GM21367 (cell line): ENCODE data around the gene EMC10.
"Not testable (repeated sequence)": the region's sequence is repeated elsewhere in the genome, so short reads cannot be mapped to it uniquely, and the experiment has no call there.

Experiments used
- ATAC-seq: cut with Tn5 transposase; IDR thresholded peaks from one replicate; pipeline ENCODE4 v1.9.1; 2021; ENCODE audit not compliant: unreplicated experiment

Gene EMC10

DNA sequence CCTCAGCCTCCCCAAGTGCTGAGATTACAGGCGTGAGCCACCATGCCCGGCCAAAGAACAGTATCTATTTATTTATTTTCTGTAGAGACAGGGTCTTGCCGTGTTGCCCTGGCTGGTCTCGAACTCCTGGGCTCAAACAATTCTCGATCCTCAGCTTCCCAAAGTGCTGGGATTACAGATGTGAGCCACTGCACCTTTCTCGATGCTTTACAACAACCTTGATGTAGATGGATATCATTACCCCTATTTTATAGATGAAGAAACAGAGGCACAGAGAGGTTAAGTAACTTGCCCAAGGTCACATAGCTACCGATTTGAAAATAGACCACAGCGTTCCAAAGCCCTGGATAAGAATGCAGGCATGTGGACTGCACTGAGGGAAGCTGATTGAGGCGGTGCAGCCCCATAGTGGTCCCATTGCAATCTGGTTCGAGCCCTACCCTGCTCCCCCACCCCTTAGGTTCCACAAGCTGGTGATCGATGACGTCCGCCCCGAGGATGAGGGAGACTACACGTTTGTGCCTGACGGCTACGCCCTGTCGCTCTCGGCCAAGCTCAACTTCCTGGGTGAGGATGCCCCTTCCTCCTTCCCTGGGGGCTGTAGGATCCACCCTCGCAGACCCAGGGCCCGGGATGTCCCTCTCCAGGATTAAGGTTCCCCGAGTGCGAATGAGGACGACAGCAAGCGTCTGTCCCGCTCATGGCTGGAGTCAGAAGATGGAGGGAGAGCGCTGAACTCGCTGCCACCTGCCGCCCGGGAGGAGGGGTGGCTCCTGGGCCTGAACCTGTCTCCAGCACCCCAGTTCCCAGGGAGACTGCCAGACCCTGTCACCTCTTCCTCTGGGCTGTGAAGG is 25.7 kb upstream of the EMC10 start:
- ATAC-seq, result no peak

DNA sequence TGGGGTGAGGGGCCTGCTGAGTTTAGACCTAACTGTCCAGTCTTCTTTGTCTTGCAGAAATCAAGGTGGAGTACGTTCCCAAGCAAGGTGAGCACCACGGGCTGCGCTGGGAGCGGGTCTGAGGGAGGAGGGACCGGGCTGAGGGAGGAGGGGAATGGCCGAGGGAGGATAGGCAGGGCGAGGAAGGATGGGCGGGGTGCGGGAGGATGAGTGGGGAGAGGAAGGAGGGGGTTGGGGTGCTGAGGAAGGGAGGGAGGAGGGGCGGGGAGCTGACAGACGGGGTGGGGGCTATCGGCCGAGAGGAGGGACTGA is 25.1 kb upstream of the EMC10 start:
- ATAC-seq, result no peak

DNA sequence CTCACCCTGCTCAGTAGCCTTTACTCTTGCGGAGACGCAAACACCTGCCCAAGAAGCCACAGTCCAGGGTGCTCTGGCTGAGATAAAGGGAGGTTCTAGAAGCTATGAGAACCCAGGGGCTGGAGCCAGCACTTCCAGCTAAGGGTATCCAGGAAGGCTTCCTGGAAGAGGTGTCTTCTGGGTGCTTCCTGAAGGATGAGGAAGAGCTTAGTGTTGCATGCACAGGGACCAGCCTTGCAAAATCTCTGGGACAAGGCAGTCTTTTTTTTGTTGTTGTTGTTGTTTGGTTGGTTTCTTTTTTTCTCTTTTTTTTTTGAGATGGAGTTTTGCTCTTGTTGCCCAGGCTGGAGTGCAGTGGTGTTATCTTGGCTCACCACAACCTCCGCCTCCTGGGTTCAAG is 23.1 kb upstream of the EMC10 start:
- no peak for ATAC-seq

DNA sequence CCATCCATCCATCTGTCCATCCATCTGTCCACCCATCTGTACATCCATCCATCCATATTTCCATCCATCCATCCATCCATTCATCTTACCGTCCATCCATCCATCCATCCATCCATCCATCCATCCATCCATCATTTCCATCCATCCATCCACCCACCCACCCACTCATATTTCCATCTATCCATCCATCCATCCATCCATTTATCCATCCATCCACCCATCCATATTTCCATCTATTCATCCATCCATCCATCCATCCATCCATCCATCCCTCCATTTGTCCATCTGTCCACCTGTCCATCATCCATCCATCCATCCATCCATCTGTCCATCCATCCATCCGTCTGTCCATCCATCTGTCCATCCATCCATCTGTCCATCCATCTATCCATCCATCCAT is 20.3 kb upstream of the EMC10 start:
- no peak for ATAC-seq

DNA sequence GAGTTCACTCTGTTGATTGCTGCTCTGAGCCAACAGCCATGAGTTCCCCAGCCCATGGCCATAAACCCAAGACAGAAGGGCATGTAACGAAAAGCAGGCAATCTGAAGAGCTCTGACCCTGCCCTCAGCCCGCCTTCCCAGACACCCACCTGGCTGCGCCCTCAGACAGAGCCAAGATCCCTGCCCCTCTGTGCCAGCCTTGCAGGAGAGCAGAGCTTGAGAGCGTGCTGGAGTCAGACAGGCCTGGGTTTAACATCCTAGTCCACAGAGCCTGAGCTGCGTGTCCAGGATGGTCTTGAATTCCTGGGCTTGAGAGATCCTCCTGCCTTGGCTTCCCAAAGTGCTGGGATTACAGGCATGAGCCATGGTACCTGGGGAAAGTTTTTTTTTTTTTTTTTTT is 19.0 kb upstream of the EMC10 start:
- no peak for ATAC-seq

DNA sequence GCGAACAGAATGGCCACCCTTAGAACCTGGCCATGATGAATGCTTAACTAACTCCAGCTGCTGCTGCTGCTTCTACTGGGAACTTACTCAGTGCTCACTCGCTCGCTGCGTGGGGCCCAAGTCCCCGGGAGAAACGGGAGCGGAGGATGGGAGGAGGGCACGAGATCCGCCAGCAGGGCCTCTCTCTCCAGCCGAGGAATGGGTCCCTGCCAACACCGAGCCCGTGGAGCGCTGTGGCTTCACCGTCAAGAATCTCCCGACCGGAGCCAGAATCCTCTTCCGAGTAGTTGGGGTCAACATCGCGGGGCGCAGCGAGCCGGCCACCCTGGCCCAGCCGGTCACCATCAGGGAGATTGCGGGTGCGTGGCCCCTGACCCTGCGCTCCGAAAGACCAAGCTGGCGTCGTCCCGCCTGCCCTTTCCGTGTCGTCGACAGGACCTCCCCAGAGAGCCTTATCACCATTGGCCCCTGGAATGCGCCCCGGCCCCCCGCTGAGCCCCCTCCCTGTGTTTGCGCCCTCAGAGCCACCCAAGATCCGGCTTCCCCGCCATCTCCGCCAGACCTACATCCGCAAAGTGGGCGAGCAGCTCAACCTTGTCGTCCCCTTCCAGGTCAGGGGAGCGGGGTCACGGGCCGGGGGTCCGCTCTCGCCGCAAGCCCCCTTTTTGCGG is 17.8 kb upstream of the EMC10 start:
- no peak for ATAC-seq

DNA sequence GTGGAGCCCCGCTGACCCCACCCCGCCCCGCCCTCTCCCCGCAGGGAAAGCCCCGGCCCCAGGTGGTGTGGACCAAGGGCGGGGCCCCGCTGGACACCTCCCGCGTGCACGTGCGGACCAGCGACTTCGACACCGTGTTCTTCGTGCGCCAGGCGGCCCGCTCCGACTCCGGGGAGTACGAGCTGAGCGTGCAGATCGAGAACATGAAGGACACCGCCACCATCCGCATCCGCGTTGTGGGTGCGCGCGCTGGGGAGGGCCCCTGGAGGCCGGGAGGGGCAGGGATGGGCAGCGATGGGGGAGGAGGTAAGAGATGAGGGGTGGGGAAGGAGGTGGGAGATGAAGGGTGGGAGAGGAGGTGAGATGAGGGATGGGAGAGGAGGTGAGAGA is 17.2 kb upstream of the EMC10 start:
- no peak for ATAC-seq

DNA sequence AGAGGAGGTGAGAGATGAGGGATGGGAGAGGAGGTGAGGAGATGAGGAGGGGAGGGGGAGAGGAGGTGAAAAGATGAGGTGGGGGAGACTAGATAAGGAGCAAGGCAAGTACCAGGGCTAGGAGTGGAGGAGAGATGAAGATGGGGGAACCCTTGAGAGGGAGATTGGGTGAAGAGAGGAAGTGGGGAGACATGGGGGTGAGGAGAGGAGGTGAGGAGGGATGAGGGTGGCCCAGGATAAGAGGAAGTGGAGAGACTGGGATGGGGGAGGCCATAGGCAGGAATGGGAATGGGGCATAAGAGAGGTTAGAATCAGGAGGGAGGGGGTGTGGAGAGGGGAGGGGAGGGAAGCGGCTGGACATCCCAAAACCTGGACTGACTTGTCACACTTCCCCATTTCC is 16.7 kb upstream of the EMC10 start:
- no peak for ATAC-seq

DNA sequence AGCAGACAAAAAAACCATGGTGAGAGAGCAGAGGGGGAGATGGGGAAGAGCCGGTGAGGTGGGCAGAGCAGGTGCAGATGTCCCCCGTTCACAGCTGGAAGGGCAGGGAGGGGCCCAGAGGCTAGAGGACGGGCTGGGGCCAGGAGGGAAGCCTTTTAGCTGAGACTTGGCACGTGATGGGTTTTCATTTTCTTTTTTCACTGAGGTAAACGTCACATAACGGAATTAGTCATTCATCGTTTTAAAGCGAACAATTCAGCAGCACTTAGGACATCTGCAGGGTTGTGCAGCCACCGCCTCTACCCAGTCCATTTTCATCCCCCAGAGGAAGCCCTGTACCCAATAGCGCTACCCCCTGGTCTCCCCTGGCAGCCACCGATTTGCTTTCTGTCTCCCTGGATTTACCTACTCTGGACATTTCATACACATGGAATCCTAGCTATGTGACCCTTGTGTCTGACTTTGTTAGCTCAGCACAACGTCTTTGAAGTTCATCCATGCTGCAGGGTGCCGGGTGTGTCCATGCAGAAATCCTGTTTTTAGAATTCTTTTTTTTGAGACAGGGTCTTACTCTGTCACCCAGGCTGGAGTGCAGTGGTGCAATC is 16.0 kb upstream of the EMC10 start:
- ATAC-seq, result no peak

DNA sequence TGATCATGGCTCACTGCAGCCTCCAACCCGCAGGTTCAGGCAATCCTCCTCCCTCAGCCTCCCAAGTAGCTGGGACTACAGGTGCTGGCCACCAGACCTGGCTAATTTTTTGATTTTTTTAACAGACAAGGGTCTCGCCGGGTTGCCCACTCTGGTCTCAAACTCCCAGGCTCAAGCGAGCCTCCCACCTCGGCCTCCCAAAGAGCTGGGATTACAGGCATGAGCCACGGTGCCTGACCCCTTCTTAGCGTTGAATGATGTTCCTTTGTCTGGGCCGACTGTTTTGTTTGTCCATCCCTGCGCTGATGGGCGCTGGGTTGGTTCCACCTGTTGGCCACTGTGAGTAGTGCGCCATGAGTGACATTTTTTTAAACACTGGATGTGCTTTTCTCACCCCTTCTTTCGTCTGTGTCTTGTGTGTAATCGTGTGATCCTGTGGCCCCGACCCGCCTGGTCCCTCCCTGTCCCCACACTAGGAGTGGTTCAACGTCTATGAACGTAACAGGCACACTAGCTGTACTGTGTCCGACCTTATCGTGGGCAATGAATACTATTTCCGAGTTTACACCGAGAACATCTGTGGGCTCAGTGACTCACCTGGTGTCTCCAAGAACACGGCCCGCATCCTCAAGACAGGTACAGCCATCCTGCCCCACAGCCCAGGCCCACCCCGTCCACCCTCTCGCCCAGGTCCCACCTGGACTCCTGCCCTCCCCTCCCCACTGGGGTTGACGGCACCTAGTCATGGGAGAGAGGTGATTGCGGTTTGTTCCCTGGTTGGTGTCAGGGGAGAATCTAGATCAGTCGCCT is 15.0 kb upstream of the EMC10 start:
- no peak for ATAC-seq

DNA sequence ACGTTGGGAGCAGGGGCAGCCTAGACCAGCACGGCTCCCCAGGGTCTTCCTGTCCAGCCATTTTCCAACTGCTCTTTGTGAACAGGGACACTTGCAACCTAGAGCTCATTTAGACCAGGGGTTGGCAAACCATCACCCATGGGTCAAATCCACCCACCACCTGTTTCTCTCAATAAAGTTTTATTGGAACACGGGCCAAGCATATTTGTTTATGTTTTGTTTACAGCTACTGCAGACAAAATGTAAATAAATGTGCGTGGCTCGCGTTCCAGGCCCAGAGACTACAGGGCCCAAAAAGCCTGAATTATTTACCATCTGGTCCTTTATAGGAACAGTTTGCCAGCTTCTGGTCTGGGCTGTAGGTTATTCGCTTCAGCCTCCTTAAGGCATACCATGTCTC is 13.3 kb upstream of the EMC10 start:
- ATAC-seq, result no peak

DNA sequence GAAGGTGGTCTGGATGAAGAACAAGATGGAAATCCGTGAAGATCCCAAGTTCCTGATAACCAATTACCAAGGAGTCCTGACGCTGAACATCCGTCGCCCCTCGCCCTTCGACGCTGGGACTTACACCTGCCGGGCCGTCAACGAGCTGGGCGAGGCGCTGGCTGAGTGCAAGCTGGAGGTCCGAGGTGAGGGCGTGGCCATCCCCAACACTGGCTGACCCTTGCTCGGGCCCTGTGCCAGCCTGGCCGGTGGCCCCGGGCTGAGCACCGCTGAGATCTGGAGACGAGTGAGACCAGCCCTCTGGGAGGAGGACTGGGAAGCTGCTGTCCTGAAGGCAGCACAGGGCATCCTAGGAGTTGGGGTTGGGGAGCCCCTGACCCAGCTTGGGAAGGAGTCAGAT is 12.0 kb upstream of the EMC10 start:
- no peak for ATAC-seq

DNA sequence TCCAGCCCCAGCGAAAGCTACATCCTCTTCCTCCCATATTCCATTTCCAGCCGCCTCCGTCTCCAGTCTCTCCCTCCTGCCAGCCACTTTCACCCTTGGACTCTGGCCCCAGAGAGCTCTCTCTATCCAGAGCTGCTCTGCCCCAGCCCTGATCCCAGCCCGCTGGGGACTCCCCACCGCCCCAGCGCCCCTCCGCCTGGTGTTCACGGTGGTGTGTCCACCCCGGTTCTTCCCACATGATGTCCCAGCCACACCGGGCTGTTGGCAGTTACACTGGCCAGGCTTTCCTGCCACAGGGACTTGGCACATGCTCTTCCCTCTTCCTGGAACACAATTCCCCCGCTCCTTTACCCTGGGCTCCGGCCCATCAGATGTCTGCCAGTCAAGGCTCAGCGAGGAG is 11.3 kb upstream of the EMC10 start:
- ATAC-seq, result no peak

DNA sequence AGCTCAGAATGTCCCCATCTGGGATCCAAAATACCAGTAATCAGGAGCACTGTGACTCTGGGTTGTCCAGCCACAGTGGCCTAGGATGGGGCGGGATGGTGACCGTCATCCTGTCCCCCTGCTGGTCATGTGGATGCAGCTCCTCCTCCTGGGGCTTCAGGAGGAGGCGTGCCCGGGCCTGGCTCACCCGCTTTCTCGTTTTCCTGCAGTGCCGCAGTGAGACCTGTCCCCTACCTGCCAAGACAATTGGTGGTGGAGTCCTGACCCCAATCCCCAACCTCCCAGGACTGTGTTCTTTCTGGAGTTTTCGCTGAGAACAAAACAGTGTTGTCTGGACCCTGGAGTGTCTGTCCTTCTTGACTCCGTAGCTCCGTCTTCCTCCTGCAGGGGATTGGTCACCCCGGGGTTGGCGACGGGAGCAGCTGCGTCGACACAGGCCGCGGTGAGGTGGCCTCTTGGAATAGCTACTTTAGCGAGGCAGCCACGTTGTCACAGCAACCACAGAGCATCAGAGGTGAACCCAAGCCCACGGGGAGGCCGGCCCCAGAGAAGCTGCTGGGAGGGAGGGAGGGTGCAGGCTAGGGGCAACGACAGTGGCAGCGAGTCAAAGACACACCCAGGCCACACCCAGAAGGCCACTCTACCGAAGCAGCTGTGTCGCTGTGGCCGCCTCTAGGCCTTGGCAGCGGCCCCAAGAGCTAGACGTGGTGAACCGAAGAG is 10.2 kb upstream of the EMC10 start:
- no peak for ATAC-seq

DNA sequence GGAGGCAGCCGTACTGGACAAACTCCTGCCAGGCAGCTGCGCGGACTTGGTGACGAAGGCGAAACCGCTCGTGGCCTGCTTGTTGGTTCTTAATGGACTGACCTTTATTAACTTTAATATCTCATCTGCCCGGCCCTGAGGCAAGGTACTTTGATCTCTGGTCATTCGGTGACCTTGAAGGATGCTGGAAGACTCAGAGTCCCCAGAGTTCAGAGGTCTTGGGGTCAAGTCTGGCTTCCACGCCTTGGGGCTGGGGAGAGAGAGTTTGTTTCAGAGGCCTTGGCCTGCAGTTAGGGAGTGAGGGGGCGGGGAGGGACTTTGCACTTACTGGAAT is 9.6 kb upstream of the EMC10 start:
- no peak for ATAC-seq

DNA sequence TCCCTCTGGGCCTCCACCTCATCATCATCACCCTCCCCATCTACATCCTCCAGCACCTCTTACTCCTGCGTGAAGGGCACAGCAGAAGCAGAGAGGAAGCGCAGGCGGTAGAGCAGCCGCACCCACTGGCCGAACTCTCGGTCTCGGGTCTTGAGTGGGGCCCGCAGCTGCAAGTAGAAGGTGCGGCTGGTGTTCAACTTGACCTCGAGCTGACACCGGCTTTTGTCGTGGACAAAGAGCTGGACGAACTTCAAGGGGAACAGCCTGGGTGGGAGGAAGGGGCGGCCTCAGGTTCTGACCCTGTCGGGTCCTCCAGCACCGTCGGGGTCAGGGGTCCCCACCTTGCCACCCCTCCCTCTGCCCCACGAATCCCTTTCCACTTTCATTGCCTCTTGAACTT is 8.7 kb upstream of the EMC10 start:
- no peak for ATAC-seq

DNA sequence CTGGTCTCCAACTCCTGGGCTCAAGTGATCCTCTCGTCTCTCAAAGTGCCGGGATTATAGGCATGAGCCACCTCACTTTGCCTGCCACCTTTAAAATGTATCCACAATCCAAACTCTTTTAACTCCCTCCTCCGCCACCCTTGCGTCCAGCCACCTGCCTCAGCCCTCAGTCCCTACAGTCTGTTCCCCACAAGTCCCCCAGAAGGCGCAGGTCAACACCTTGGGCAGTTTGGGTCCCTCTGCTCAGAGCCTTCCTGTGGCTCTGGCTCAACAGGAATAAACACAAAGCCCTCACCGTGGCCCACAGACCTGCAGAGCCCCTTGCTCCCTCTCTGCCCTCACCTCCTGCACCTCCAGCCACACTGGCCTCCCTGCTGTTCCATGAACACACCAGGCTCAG is 7.5 kb upstream of the EMC10 start:
- ATAC-seq, result no peak

DNA sequence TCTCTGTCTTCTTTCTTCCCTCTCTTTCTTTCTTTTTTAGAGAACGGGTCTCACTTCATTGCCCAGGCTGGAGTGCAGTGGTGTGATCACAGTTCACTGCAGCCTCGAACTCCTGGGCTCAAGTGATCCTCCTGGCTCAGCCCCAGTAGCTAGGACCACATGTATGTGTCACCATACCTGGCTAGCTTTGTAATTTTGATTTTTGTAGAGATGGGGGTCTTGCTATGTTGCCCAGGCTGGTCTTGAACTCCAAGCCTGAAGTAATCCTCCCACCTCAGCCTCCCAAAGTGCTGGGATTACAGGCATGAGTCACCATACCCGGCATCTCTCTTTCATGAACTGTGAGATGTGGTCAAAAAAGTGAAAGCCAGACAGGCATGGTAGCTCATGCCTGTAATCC is 3.0 kb upstream of the EMC10 start:
- not testable (repeated sequence) for ATAC-seq

DNA sequence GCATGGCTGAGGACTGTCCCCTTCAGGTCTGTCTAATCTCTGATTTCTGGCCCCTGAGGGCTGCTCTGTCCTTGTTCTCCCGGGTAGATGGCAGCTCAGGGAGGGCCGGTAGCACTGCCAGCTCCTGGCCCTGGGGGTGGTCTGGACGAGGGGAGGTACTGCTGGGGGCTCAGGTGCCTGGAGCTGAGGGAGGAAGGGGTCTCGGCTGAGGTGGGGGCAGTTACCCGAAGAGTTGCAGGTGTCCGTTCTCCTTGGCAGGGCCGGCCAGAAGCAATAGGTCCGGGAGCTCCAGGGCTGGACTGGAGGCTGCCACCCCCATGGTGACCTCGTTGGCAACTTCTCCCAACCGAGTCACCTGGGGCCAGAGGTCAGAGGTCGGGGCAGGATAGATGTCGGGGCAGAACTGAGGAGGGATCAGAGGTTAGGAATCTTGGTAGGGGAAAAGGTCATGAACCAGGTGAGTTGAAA is 1.2 kb upstream of the EMC10 start:
- ATAC-seq, result no peak

DNA sequence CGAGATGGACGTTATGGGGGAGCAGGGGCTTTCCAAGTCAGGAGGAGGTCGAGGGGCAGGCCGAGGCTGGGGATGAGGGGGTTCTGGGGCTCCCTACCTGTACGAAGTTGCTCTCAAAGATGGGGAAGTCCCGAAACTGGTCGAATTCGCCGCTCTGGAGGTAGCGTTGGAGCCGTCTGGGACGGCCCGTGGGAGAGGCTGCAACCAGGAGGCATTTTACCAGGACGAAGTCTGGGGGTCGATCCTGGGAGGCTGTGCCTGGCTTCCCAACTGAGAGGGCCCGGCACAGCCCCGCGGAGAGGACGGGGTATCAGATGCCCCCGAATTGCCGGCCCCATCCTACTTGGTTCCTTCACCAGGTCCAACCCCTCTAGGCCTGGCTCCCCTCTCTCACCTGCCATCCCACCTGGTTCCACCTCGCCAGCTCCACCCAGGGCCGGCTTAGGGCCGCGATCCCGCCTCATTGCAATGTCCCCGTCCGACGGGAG is 527 bp upstream of the EMC10 start:
- no peak for ATAC-seq

DNA sequence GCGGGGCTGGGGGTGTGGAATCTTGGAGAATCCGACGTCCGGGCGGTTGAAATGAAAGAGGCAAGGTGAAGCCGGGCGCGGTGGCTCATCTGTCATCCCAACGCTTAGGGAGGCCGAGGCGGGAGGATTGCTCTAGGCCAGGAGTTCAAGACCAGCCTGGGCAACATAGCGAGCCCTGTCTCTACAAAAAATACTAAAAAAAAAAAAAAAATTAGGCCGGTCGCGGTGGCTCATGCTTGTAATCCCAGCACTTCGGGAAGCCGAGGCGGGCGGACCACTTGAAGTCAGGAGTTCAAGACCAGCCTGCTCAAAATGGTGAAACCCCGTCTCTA is 566 bp downstream of the EMC10 start:
- no peak for ATAC-seq
